ENCODE measurements around the gene DBX1. TPM values are rescaled to one million over a fixed set of nuclear protein-coding genes. Genes with fewer than 3 reads are reported as not detected.

DBX1 gene
- total and polyA plus RNA-seq, 10 of the 15 experiments (the other 5 are each of a cell fraction or from before 2014, with no cell fraction given) = not detected

- TF ChIP-seq MTA2 (IDR thresholded peaks at IDR 0.05; ENCODE audit: low read depth) (no peak), CBFB (IDR thresholded peaks at IDR 0.05; ENCODE audit: low read depth) (no peak), RAD21 (IDR thresholded peaks at IDR 0.05; ENCODE audit: insufficient read depth, low read depth, low read length) (peak; percentile 68), BACH1 (IDR thresholded peaks at IDR 0.05; ENCODE audit: borderline replicate concordance) (no peak), E2F8 (IDR thresholded peaks at IDR 0.05; ENCODE audit: low read depth, partially characterized antibody) (no peak), HCFC1 (IDR thresholded peaks at IDR 0.05; ENCODE audit: low read length) (no peak), BMI1 (IDR thresholded peaks at IDR 0.05; ENCODE audit: borderline replicate concordance) (no peak), CREM (IDR thresholded peaks at IDR 0.05; ENCODE audit: low read depth) (no peak), TBL1XR1 (IDR thresholded peaks at IDR 0.05; ENCODE audit: low read depth, low read length) (no peak), CBX3 (IDR thresholded peaks at IDR 0.05; ENCODE audit: borderline replicate concordance, low read depth) (no peak), NR2C1 (IDR thresholded peaks at IDR 0.05) (no peak), KAT2A (conservative IDR thresholded peaks at IDR 0.05; ENCODE audit: control insufficient read depth, low read depth, low read length) (no peak), LARP7 (IDR thresholded peaks at IDR 0.05) (no peak)
- TF ChIP-seq, protein P1, sequence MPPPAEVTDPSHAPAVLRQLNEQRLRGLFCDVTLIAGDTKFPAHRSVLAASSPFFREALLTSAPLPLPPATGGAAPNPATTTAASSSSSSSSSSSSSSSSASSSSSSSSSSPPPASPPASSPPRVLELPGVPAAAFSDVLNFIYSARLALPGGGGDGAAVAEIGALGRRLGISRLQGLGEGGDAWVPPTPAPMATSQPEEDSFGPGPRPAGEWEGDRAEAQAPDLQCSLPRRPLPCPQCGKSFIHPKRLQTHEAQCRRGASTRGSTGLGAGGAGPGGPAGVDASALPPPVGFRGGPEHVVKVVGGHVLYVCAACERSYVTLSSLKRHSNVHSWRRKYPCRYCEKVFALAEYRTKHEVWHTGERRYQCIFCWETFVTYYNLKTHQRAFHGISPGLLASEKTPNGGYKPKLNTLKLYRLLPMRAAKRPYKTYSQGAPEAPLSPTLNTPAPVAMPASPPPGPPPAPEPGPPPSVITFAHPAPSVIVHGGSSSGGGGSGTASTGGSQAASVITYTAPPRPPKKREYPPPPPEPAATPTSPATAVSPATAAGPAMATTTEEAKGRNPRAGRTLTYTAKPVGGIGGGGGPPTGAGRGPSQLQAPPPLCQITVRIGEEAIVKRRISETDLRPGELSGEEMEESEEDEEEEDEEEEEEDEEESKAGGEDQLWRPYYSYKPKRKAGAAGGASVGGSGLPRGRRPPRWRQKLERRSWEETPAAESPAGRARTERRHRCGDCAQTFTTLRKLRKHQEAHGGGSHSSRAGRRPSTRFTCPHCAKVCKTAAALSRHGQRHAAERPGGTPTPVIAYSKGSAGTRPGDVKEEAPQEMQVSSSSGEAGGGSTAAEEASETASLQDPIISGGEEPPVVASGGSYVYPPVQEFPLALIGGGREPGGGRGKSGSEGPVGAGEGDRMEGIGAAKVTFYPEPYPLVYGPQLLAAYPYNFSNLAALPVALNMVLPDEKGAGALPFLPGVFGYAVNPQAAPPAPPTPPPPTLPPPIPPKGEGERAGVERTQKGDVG (CRISPR knock-in tag; IDR thresholded peaks at IDR 0.05) = no peak
- TF ChIP-seq, protein P2, sequence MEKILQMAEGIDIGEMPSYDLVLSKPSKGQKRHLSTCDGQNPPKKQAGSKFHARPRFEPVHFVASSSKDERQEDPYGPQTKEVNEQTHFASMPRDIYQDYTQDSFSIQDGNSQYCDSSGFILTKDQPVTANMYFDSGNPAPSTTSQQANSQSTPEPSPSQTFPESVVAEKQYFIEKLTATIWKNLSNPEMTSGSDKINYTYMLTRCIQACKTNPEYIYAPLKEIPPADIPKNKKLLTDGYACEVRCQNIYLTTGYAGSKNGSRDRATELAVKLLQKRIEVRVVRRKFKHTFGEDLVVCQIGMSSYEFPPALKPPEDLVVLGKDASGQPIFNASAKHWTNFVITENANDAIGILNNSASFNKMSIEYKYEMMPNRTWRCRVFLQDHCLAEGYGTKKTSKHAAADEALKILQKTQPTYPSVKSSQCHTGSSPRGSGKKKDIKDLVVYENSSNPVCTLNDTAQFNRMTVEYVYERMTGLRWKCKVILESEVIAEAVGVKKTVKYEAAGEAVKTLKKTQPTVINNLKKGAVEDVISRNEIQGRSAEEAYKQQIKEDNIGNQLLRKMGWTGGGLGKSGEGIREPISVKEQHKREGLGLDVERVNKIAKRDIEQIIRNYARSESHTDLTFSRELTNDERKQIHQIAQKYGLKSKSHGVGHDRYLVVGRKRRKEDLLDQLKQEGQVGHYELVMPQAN (conservative IDR thresholded peaks at IDR 0.05) = no peak
- TF ChIP-seq, protein P3, sequence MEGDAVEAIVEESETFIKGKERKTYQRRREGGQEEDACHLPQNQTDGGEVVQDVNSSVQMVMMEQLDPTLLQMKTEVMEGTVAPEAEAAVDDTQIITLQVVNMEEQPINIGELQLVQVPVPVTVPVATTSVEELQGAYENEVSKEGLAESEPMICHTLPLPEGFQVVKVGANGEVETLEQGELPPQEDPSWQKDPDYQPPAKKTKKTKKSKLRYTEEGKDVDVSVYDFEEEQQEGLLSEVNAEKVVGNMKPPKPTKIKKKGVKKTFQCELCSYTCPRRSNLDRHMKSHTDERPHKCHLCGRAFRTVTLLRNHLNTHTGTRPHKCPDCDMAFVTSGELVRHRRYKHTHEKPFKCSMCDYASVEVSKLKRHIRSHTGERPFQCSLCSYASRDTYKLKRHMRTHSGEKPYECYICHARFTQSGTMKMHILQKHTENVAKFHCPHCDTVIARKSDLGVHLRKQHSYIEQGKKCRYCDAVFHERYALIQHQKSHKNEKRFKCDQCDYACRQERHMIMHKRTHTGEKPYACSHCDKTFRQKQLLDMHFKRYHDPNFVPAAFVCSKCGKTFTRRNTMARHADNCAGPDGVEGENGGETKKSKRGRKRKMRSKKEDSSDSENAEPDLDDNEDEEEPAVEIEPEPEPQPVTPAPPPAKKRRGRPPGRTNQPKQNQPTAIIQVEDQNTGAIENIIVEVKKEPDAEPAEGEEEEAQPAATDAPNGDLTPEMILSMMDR (IDR thresholded peaks at IDR 0.05 in 2 of 3, conservative IDR thresholded peaks at IDR 0.05 in 1 of 3; ENCODE audit: control insufficient read depth in 2 of 3, extremely low read depth in 1 of 3, insufficient read depth in 1 of 3, low read depth in 3 of 3, low read length in 3 of 3) = peak; percentile 73 to 90 (median 75)
Observed at GRCh38 chr11:20131788-20132666, 28.2 kb downstream of the DBX1 start (continued).
